ENCODE data around the gene C2CD4D. TPM values are rescaled to one million over a fixed set of nuclear protein-coding genes. Genes with fewer than 3 reads are reported as not detected.

Gene C2CD4D
- total RNA-seq, 1 donor from 2014 or later: not detected

DNA sequence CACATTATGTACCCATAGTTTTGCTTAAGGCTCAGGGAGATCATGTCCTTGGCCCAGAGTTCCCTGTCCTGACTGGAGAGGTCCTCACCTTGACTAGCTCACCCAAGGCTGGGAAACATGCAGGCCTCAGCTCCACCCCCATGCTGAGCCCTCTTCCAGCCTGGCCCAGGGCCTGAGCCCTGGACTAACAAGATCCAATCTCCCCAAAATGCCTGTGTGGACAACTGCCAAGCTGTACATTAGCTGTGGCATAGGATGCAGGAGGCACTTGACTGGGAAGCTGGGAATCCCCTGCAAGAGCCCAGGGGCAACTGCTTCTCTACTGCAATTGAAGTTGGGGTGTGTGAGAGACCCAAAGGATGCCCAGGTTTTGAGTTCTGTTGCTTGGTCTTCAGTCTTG, 36.5 kb downstream of the C2CD4D start:
- FAIRE-seq (no peak), DNase-seq (ENCODE audit: low read depth) (no peak)
- H3K27me3 ChIP-seq (ENCODE audit: control insufficient read depth, insufficient read depth, low read length): peaks cover 17% of the 10 kb centered on the region
- no peaks in the 10 kb centered on the region for H3K36me3 ChIP-seq (ENCODE audit: control insufficient read depth, insufficient read depth, low read length)
- no peak overlapping the region for H3K4me3 ChIP-seq (ENCODE audit: low read depth, low read length)
- TF ChIP-seq, protein P1, sequence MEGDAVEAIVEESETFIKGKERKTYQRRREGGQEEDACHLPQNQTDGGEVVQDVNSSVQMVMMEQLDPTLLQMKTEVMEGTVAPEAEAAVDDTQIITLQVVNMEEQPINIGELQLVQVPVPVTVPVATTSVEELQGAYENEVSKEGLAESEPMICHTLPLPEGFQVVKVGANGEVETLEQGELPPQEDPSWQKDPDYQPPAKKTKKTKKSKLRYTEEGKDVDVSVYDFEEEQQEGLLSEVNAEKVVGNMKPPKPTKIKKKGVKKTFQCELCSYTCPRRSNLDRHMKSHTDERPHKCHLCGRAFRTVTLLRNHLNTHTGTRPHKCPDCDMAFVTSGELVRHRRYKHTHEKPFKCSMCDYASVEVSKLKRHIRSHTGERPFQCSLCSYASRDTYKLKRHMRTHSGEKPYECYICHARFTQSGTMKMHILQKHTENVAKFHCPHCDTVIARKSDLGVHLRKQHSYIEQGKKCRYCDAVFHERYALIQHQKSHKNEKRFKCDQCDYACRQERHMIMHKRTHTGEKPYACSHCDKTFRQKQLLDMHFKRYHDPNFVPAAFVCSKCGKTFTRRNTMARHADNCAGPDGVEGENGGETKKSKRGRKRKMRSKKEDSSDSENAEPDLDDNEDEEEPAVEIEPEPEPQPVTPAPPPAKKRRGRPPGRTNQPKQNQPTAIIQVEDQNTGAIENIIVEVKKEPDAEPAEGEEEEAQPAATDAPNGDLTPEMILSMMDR (IDR thresholded peaks at IDR 0.05; ENCODE audit: insufficient read depth, low read length, severe bottlenecking): no peak

DNA sequence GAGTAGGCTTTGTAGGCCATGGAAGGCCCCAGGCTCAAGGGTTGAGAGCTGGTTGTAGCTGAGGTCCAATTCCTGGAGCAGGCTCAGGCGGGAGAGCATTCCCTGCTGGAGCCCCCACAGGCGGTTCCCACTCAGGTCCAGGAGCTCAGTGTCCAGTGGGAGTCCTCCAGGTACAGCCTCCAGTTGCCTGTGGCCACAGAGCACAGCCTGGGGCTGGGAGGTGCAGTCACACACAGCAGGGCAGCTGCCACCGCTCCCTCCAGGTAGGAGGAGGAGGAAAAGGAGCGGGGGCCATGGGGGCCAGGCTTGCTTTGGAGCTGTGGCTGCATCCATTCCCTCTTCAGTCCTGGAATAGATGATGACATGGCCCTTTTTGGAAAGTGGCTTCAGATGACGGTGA, 37.2 kb downstream of the C2CD4D start:
- Histone ChIP-seq H3K36me3 (ENCODE audit: control insufficient read depth, insufficient read depth, low read length) (no peaks in the 10 kb centered on the region), H3K27me3 (ENCODE audit: control insufficient read depth, insufficient read depth, low read length) (peaks cover 13% of the 10 kb centered on the region), H3K4me3 (ENCODE audit: low read depth, low read length) (no peak overlapping the region)
- DNase-seq (ENCODE audit: low read depth) (no peak), FAIRE-seq (no peak)
- TF ChIP-seq, protein P1 (IDR thresholded peaks at IDR 0.05; ENCODE audit: insufficient read depth, low read length, severe bottlenecking): no peak

DNA sequence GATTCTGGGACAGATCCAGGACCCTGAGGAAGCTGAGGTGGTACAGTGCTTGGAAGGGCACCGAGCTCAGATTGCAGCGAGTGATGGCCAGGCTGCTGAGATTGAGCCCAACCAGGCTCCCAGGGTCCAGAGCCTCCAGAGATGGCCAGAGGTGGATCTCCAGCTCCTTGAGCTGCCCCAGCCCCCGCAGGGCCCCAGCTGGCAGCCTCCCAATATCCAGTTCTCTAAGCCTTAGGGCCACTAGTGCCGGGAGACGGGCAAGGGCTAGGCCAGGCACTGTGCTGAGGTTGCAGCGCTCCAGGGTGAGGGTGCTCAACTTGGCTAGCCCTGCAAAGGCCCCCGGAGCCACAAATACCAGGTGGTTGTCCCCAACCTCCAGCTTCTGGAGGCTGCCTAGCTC, 37.8 kb downstream of the C2CD4D start:
- TF ChIP-seq, protein P1 (IDR thresholded peaks at IDR 0.05; ENCODE audit: insufficient read depth, low read length, severe bottlenecking): no peak
- Histone ChIP-seq H3K36me3 (ENCODE audit: control insufficient read depth, insufficient read depth, low read length) (no peaks in the 10 kb centered on the region), H3K27me3 (ENCODE audit: control insufficient read depth, insufficient read depth, low read length) (peaks cover 12% of the 10 kb centered on the region), H3K4me3 (ENCODE audit: low read depth, low read length) (no peak overlapping the region)
- no peak for DNase-seq (ENCODE audit: low read depth)
- no peak for FAIRE-seq

DNA sequence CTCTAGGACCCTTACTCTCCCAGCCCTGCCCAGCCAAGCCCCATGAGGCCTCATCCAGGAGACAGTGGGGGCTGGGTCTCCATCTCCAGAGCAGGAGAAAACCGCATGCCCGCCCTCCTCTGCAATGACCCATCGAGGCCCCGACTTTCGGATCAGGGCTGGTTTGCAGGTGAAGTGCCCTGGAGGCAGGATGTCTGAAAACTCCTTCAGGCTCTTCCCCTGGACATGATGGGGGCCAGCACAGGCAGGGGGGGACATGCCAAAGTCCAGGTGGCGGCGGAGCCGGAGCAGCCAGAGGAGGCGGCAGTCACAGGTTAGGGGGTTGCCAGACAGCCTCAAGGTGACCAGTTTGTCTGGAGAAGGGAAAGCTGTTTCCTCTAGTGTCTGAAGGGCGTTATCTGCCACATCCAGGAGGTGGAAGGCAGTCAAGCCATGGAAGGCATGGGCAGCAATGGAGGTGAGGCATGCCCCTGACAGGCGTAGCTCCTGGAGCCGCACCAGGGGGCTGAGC, 38.3 kb downstream of the C2CD4D start:
- DNase-seq (ENCODE audit: low read depth): no peak
- Histone ChIP-seq H3K27me3 (ENCODE audit: control insufficient read depth, insufficient read depth, low read length) (peaks cover 9% of the 10 kb centered on the region), H3K36me3 (ENCODE audit: control insufficient read depth, insufficient read depth, low read length) (no peaks in the 10 kb centered on the region), H3K4me3 (ENCODE audit: low read depth, low read length) (no peak overlapping the region)
- no peak for FAIRE-seq
- TF ChIP-seq, protein P1 (IDR thresholded peaks at IDR 0.05; ENCODE audit: insufficient read depth, low read length, severe bottlenecking): no peak

DNA sequence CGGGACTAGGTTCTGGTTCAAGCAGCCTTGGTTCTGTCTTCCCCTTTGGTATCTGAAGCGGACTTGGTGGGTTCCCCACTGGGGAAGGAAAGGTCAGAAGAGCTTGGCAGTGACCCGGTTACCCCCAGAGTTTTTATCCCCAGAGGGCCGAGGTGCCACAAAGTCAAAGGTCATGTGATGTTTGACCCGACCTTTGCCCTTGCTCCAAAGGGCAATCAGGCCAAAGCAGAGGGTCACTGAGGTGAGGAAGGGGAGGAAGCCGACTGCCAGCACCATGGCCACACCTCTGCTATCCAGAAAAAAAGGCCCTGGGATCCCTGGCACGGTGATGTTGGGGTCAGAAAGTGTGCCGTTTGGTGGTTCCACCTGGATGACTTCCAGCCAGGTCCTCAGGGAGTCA, 38.8 kb downstream of the C2CD4D start:
- DNase-seq (ENCODE audit: low read depth) (no peak), FAIRE-seq (no peak)

More for the DNA sequence above, 38.8 kb downstream of the C2CD4D start:
- Histone ChIP-seq H3K4me3 (ENCODE audit: low read depth, low read length) (no peak overlapping the region), H3K36me3 (ENCODE audit: control insufficient read depth, insufficient read depth, low read length) (no peaks in the 10 kb centered on the region), H3K27me3 (ENCODE audit: control insufficient read depth, insufficient read depth, low read length) (peaks cover 8% of the 10 kb centered on the region)
- TF ChIP-seq, protein P1 (IDR thresholded peaks at IDR 0.05; ENCODE audit: insufficient read depth, low read length, severe bottlenecking): no peak

Data from bronchial epithelial cell (primary cell).